Femur (tissue), 1 donor: Measurements from ENCODE around the gene PI4K2A.

ENCODE experiments used
- DNase-seq: peaks from one replicate; pipeline ENCODE4 v3.0.0-alpha.2; 2017

The PI4K2A gene

DNA sequence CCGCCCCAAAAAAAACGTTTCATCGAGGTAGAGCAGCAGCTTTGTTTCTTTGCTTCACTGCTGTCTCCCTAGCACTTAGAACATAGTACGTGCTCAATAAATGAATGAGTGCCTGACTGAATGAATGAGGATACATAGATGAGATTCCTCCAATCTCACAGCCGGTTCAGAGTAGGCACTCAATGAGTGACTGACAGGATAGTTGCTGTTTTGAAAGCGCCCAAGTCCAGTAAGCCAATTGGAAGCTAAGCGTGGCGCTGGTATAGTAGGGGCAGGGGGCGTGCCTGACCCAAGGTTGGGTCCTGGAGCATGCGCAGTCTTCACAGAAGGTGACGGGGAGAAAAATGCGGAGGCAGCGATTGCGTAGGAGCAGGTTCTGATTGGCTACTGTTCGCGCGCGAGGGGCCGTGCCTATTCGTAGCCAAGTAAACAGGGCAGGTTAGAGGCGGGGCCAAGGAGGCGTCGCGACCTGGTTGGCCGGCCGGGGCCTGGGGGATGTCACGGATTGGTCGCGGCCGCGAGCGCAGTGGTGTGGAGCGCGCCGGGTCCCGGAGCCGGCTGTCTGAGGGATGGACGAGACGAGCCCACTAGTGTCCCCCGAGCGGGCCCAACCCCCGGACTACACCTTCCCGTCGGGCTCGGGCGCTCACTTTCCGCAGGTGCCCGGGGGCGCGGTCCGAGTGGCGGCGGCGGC, at the start of gene PI4K2A:
TSS of gene PI4K2A (plus strand) at position 498 of the 694 bp plus-strand sequence. CDS start at position 570, 72 bp downstream.
- peak; percentile 99 for DNase-seq

DNA sequence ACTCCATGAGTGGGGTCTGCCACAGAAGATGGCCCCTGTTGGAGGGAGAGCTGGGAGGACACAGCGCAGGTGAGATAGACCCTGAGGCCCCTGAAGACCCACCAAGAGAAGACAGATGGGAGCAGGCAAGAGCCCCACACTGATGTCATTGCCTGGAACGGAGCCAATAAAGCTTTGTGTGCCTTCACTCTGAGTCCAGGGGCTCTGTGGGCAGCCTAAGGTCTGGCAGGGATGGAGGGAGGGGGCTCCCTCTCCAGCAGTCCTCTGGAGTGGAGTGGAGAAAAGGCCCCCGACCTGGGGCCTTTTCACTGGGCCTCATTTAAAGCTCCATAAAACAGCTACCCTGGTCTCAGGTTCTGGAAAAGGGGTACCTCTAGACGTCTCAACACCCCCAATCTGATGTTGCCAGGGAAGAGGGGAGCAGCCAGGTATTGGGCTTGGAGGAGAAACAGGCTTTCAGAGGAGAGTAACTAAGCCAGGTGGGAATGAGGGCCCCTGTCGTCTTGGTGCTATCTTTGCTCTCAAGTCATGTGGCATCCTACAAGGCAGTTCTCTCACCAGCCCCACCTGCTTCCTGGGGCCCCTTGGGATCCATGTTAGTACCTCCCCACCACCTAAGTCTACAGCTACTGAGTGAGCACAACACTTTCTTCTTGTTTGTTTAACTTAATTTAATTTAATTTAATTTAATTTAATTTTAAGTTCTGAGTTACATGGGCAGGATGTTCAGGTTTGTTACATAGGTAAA, 49.5 kb upstream of the PI4K2A start:
- DNase-seq = no peak

DNA sequence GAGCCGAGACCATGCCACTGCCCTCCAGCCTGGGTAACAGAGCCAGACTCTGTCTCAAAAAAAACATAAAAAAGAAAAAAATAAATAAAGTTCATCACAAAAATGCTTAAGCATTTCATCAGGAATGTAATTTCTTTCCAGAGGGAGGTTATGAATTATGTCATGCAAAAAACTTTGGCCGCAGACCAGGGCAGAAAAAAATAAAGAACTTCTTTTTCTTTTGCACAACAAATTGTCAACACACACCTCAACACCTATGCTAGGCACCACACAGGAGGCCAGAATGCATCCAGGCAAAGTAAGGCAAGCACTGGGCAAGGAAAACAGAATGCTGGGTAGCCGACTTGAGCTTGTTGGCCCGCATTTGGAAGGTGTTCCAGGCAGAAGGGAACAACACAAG, 47.0 kb upstream of the PI4K2A start:
- no peak for DNase-seq

DNA sequence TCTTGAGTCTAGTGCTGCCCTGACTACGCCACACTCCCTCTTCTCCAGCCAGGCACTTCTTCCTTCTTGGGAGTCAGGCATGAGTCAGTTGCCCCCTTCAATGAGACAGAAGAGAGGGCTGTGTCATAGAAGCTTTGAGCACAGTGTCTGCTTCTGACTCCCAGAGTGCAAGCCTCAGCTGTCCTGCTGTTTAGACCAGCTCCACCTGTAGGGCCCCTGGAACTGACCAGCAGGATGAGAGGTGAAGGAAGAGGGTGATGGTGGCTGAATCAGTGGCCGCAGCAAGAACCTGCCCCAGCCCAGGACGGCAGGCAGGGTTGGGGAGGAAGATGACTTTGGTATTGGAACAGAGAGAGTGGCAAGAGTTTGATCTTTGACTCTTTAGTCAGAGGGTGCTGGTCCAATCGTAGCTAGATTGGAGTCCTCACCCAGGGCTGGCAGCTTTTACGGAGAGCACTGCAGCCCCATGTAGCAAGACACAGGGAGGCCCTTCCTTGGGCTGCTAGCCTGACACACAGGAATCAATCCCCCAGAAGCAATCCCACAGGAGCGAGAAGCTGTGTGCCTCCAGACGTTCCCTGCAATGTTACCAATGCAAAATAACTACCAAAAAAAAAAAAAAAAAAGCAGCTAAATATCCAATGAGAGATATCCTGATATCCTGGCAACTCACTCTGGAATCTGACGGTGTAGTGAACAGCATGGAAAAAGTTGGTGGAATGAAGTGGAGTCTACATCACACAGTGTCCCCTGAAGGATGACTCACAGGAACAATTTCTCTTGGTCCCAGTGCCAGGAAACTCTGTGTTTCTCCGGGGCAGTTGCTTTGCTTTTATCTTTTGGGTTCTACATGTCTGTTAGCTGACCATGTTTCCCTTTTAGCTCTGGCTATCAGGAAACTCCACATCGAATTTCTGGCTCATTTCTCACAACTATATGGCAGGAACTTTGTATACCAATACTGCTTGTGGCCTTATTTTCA, 44.1 kb upstream of the PI4K2A start:
- DNase-seq = peak; percentile 62

DNA sequence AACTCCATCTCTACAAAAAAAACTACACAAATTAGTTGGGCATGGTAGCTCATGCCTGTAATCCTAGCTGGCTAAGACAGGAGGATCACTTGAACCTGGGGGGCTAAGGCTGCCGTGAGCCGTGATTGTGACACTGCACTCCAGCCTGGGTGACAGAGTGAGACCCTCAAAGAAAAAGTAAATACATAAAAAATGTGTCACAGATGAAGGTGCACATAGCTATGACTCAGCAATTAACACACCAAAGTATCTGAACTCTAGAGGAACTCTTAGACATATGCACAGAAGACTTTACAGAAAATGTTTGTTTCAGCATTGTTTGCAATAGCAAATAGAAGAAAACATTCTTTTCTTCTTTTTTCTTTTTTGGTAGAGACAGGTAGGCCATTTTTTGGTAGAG, 42.7 kb upstream of the PI4K2A start:
- no peak for DNase-seq

DNA sequence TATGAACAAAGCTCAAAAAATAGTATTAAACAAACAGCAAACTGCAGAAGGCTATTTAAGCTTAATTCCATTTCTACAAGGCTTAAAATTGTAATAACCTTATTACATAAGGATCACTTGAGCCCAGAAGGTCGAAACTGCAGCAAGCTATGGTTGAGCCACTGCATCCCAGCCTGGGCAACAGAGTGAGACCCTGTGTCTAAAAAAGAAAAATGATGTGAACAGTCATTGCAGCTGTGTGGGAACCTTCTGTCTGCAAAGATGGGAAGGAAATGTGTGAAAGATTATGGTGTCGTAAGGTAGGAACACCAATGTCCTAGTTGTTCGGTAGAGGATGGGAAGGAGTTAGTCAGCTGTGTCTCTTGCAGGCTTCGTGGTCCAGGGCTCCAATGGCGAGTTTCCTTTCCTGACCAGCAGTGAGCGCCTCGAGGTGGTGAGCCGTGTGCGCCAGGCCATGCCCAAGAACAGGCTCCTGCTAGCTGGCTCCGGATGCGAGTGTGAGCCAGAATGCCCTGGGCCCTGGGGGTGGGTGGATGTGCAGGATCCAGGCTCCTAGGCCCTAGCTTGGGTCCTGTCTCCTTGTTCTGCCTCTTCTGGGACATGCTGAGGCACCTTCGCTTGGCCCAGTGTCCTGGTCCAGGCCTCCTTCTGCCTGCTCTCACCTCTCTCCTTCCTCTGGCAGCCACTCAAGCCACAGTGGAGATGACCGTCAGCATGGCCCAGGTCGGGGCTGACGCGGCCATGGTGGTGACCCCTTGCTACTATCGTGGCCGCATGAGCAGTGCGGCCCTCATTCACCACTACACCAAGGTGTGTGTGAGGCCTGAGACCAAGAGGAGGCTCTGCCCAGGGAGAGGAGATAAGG, 41.8 kb upstream of the PI4K2A start:
- DNase-seq = no peak

DNA sequence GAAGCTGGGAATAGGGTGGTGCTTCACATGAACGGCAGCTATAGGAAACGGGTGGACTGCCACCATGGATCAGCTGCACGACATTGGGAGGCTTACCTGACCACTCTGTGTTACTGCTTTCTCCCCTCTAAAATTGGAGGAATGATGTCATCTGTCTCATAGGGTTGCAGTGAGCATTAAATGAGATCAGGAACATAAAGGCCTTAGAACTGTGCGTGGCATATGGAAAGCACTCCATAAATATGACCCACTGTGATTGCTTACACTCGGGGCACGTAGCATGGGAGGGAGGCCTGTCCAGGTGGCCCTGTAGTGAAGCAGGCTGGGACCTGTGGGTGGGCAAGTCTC, 41.2 kb upstream of the PI4K2A start:
- DNase-seq = no peak

DNA sequence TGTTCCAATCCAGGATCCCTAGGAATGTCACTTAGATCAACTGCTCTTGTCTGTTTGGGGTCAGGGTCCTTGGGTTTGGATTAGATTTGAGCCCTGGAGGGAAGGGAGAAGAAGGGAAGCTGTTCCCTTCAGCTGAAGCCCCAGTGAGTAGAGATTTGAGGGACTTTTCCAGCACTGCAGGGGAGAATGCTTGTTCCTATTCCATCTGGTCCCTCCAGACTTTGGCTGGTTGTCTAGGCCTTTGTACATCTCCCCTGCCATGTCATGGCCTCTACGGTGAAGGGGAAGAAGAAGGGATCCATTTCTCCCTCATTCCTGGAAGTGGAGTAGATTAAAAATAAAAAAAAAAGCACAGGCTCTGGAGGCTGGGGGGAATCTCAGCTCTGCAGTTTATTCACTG, 39.9 kb upstream of the PI4K2A start:
- no peak for DNase-seq

DNA sequence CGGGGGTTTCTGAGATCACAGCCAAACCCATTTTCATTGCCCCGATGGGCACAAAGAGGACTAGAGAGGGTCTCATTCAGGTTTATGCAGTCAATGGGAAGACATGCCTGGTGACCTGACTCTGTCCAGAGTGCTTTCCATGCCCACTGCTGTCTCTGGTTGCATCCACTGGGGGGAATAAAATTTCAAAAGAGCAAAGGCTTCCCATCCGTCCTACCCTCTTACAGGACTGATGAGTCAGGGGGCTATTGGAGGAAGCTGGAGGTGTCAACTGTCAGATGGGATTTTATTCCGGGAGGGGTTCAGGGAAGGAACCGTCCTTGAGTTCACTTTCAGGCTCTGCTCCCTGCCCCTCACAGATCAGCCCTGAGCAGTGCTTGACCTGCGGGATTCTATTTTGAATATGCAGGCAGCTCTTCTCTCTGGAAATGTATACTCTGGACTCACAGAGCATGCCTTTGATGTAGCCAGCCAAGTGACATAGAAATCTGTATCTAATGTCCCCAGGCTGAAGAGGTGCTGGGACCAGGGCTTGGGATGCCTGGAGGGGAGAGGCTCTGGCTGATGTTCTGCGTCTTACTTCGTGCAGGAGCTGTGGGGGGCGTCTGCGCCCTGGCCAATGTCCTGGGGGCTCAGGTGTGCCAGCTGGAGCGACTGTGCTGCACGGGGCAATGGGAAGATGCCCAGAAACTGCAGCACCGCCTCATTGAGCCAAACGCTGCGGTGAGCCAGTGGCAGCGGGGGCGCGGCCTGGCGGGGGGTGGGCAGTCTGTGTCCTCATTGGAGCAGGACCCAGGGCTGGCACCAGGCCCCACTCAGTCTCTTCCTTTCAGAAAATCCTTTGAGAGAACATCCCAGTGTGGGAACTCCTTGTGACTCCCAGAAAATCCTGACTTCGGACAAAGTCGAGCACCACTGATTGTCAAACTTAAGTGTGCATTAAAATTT, 38.9 kb upstream of the PI4K2A start:
- DNase-seq = no peak

DNA sequence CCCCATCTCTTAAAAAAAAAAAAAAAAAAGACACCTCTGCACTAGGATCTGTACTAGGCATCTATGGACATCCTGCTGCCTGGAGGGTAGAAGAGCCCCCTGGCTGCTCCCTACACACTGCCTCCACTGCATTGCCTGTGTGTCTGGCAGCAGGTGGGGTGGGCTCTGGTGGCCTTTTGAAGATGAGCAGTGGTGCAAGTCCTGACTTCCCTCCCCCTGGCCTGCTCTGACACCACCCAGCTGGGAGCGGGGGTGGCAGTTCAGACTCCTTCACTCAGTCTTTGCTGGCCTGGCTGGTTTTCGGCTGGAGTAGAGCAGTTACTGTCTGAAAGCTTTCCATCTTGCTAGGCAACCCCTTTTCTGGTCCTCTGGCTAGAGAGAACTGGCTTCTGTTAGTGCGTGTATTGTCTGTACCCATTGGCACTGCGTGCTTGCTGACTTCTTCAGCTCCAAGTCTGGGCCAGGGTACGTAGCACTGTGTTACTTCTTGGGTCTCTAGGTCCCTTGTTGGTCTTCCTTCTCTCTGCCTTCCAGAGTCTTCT, 33.3 kb upstream of the PI4K2A start:
- no peak for DNase-seq

DNA sequence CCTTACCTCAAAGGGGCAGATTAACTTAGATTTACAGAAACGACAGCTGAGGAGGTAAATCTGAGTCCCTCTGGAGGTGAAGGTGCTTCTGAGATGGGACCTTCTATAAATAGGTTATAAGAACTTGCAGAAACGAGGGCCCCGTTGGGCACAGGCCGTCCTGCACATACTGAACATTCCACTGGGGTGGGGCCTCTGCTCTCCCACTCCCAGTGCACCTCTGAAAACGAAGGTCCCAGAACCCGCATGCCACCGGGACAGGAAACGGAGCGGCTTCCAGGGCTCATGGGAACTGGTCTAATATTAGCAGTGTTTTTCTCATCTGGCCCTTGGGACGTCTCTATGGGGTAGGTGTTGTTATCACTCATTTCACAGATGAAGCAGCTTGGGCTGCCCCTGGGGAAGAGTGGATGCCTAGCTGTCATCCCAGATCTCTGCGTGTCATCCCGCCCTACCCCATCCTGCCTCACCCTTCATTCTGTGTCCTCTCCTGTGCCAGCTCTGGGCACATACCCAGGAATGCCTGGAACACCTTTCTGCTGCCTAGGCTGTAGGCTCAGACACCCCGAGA, 31.4 kb upstream of the PI4K2A start:
- peak; percentile 27 for DNase-seq

DNA sequence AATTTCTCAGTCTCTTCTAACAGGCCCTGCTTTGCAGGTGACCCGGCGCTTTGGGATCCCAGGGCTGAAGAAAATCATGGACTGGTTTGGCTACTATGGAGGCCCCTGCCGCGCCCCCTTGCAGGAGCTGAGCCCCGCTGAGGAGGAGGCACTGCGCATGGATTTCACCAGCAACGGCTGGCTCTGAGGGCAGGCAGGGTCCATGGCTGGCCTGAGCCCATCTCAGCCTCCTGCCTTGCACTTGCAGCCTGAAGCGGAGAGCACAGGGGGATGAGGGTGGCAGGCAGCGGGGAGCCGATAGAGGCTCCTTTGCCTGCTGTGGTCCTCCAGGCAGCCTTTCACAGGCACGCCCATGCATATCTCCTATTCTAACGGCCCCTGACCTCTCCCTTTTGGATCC, 29.0 kb upstream of the PI4K2A start:
- DNase-seq = no peak

DNA sequence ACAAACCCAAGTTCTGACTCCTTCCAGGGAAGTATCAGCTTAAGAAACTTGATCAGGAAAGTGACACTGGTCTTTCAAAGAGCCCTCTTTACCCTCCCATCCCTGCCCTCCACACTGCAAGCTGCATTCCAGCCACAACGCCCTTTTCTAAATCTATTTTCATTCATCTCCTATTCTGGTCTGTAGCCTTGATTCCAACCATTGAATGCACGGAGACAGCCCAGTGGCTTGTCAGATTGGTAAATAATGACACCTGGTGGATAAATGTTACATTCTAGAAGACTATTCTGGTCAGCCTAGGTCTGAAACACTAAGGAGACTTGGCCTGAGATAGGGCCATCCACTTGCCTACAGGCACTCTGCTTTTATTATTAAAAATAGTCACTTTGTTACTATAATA, 28.1 kb upstream of the PI4K2A start:
- DNase-seq = peak; percentile 30

DNA sequence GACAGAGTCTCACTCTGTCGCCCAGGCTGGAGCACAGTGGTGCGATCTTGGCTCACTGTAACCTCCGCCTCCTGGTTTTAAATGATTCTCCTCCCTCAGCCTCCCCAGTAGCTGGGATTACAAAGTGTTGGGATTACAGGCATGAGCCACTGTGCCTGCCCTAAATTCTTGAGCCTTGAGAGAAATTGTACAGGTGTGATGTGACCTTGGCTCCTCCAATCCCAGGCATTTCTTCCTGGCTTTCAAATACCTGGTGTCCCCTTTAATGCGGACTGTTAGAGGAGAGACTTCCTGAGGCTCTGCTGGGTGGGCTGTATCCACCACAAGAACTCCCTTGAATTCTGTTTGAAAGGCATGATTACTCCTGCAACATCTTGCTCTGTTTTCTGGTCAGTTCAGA, 22.2 kb upstream of the PI4K2A start:
- DNase-seq = no peak

DNA sequence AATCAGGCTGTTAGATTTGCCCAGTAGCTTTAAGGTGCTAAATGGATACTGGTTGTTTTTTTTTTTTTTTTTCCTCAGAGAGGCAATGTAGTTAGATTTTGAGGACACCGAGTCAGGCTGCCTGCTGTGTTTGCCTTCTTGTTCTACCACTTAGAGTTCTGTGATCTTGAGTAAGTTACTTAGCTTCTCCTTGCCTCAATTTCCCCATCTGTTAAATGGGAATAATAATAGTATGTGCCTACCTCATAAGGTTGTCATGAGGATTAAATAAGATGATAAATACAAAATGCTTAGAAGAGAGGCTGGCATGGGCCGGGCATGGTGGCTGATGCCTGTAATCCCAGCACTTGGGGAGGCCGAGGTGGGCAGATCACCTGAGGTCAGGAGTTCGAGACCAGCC, 21.7 kb upstream of the PI4K2A start:
- no peak for DNase-seq

DNA sequence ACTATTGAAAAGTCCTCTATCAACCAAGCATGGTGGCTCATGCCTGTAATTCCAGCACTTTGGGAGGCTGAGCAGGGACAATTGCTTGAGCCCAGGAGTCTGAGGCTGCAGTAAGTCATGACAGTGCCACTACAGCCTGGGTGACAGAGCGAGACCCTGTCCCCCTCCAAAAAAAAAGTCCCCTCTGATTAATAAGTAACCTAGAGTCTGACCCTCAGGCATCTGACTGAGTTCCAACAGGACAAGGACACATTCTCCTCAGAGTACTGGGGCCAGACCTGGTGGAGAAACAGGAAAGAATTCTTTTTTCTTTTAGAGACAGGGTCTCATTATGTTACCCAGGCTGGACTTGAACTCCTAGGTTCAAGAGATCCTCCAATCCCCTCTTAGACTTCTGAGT, 17.2 kb upstream of the PI4K2A start:
- DNase-seq = no peak

DNA sequence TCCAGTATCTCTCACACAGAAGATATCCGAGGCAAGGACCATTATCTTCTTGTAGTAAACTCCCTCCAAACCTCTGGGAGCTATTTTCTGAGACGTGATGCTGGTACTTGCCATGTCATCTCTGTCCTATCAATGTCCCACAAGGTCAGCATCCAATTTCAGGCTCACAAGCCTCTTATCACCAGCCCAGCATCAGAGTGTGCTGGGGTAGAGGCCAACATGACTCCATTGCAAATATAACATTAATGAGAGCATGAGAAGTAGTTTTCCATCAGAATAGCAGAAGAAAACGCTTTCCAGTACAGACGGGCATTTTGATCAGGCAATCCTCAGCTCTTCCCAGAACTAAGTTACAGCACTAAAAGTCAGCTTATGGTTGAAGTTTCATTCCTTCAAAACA, 12.7 kb upstream of the PI4K2A start:
- DNase-seq = no peak

DNA sequence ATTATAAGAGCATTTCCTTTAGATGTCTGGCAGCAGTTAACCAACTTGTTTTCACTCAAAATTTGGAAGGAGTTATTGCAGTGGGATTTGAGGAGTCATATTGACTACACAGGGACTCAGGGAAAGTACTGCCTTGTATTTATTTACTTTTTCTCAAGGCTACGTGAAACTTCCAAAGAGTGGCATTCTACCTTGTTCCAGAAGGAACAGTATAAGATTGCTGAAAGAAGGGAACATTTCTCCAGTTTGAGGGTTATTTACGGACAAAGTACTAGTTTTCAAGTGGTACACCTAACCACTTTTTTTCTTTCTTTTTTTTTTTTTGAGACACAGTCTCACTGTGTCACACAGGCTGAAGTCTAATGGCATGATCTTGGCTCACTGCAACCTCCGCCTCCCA, 12.2 kb upstream of the PI4K2A start:
- DNase-seq = no peak

DNA sequence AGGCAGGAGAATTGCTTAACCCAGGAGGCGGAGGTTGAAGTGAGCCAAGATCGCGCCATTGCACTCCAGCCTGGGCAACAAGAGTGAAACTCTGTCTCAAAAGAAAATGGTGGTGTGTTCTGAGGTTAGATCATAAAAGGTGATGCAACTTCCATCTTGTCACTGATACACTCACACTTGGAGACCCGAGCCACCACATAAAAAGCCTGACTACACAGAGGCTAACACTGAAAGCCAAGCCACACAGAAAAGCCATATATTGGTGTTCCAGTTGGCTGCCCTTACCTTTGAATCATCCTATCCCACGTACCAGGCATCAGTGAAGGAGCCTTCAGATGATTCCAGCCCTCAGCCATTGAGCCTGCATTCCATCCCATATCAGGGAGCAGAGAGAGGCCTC, 11.2 kb upstream of the PI4K2A start:
- DNase-seq = no peak

DNA sequence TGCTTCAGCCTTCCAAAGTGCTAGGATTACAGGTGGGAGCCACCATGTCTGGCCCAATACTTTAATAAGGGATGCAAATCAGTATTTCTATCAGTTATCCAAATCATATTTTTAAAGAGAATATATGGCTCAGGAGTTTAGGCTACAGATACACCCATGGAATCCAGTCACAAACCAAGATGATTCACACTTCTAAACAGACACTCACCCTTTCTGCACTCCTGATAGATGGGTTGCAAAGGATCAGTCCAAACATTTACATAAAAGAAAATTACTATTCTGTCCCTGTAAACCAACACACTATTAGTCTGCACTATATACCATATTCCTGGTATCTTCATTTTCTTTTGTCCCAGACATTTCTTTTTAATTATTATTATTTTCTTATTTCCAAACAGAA, 9.4 kb upstream of the PI4K2A start:
- DNase-seq = no peak
